NCI-H2196 treated with DMSO at 0.1 percent for 48 hours (cell line): ENCODE results near the gene FXYD7.
"Not testable (repeated sequence)": the region's sequence is repeated elsewhere in the genome, so short reads cannot be mapped to it uniquely, and the experiment has no call there.

Source experiments
- DNase-seq: peaks from one replicate; lab custom pipeline; 2025; ENCODE audit not compliant: unreplicated experiment; lab: John Stamatoyannopoulos, UW

FXYD7 gene

GRCh38 chr19:35143231-35143715 is at the start of gene FXYD7:
FXYD7 (plus strand) TSS chr19:35143255; CDS start chr19:35143334, 79 bp downstream.
- no peak for DNase-seq

GRCh38 chr19:35093430-35093829 is 49.6 kb upstream of the FXYD7 start:
- no peak for DNase-seq

GRCh38 chr19:35093941-35094647 is 49.0 kb upstream of the FXYD7 start:
- no peak for DNase-seq

- DNase-seq: no peak
Observed at GRCh38 chr19:35094656-35095055, 48.4 kb upstream of the FXYD7 start.

GRCh38 chr19:35095667-35096368 is 47.2 kb upstream of the FXYD7 start:
- DNase-seq: no peak

- DNase-seq: no peak
Observed at GRCh38 chr19:35098413-35099049, 44.5 kb upstream of the FXYD7 start.

- DNase-seq: no peak
Observed at GRCh38 chr19:35099155-35099896, 43.7 kb upstream of the FXYD7 start.

GRCh38 chr19:35099897-35100275 is 43.2 kb upstream of the FXYD7 start:
- DNase-seq: no peak

GRCh38 chr19:35100588-35101533 is 42.2 kb upstream of the FXYD7 start:
- DNase-seq: no peak

GRCh38 chr19:35101949-35102348 is 41.1 kb upstream of the FXYD7 start:
- DNase-seq: not testable (repeated sequence)

- DNase-seq: not testable (repeated sequence)
Observed at GRCh38 chr19:35103614-35104013, 39.4 kb upstream of the FXYD7 start.

- no peak for DNase-seq
Observed at GRCh38 chr19:35104361-35104760, 38.7 kb upstream of the FXYD7 start.

GRCh38 chr19:35105047-35105410 is 38.0 kb upstream of the FXYD7 start:
- no peak for DNase-seq

GRCh38 chr19:35105411-35106290 is 37.4 kb upstream of the FXYD7 start:
- no peak for DNase-seq

GRCh38 chr19:35106291-35106583 is 36.8 kb upstream of the FXYD7 start:
- no peak for DNase-seq

- DNase-seq: no peak
Observed at GRCh38 chr19:35106898-35107541, 36.0 kb upstream of the FXYD7 start.

GRCh38 chr19:35107545-35107944 is 35.5 kb upstream of the FXYD7 start:
- DNase-seq: no peak

- DNase-seq: no peak
Observed at GRCh38 chr19:35108730-35109129, 34.3 kb upstream of the FXYD7 start.
